ENCODE measurements around the gene WSCD2.

The WSCD2 gene

DNA sequence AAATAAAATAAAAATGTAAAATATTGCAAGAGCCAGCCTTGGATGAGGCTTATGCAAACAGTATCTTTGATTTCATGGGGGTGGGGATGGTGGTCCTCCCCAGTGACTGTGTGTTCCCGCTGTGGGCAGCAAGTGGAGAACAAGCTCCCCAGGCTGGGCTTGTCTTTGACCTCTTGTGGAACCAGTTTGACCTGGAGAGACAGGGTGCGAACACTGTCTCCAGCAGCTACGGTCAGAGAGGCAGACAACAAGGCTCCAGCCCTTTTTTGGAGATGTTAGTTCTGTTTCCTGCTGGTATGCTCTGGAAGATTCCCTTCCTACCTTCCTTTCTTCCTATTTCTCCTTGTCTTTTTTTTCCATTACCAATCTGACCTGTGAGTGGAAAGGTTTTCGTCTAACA is 21.8 kb upstream of the WSCD2 start:
- no peak for DNase-seq (ENCODE audit: extremely low read depth in 1 of 2, low read depth in 1 of 2)

DNA sequence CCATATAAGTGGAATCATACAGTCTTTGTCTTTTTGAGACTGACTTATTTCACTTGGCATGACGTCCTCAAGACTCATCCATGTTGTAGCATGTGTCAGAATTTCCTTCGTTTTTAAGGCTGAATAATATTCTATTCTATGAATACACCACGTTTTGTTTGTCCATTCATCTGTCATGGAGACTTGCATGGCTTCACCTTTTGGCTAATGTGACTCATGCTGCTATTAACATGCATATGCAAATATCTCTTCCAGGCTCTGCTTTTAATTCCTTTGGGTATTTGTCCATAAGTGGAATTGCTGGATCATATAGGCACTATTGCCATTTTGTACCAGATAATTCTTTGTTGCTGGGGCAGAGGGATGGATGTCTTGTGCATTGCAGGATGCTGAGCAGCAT is 19.6 kb upstream of the WSCD2 start:
- no peak for DNase-seq (ENCODE audit: extremely low read depth in 1 of 2, low read depth in 1 of 2)

DNA sequence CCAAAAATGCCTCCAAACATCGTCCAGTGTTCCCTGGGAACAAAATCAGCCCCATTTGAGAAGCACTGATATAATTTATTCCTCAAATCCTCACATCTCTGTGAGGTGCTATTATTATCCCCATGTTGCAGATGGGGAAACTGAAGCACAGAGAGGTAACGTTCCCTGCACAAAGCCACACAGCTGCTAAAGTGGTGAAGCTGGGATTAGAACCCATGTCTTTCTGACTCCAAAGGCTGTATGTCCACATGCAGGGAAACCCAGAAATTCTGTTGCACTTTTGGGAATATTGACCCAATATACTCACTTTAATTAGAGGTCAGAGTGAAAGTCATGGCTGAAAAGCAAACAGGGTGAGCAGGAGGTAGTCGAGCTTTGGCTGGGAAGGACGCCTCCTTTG is 19.1 kb upstream of the WSCD2 start:
- DNase-seq (ENCODE audit: extremely low read depth in 1 of 2, low read depth in 1 of 2), result no peak

DNA sequence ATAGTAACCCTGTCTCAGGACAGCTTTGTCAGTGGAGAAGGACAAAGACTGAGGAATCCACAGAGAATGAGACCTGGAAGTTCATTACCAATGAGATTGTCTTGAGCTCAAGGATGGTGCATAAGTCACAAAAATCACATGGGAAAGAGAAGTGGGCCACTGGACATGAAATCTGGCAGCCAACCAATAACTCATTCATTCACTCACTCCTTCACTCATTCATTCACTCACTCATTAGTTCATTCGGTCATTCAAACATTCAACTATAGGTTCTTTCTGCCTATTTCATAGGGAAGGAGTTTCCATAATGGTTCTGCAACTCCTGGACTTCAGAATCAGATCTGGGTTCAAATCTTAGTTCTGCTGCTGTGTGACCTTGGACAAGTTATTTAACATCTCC is 18.2 kb upstream of the WSCD2 start:
- DNase-seq (ENCODE audit: extremely low read depth in 1 of 2, low read depth in 1 of 2), result no peak

DNA sequence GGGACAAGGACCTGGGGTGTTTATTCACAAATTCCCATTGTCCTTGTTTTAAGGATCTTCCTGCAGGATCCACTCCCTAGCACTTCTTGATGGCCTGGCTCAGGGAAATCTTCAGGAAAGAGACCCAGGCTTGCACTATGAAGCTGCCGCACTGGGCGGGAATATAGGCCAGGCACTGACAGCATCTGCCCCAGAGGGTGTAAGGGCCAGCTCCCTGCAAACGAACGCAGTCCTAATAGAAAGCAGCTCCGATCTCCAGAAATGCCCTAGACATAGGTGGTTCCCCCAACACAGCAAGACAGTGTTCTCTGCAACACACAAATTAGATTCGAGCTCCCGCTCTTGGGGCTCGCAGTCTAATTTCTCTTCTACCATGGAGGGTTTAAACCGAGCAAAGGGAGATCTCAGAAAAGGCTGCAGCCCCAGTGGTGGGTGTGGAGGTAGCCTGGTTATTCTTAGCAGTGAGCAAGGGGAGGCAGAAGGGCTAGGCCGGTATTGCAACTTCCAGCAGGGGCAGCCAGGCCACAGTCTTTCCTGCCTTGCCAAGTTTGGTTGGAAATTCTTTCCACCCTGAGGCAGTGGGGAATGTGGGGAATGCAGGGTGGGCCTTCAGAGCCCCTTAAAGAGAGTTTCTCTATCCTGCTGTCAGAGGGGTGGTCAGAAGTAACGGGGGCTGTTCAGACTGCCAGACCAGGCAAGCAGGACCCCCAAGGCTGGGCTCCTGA is 16.1 kb upstream of the WSCD2 start:
- no peak for DNase-seq (ENCODE audit: extremely low read depth in 1 of 2, low read depth in 1 of 2)

DNA sequence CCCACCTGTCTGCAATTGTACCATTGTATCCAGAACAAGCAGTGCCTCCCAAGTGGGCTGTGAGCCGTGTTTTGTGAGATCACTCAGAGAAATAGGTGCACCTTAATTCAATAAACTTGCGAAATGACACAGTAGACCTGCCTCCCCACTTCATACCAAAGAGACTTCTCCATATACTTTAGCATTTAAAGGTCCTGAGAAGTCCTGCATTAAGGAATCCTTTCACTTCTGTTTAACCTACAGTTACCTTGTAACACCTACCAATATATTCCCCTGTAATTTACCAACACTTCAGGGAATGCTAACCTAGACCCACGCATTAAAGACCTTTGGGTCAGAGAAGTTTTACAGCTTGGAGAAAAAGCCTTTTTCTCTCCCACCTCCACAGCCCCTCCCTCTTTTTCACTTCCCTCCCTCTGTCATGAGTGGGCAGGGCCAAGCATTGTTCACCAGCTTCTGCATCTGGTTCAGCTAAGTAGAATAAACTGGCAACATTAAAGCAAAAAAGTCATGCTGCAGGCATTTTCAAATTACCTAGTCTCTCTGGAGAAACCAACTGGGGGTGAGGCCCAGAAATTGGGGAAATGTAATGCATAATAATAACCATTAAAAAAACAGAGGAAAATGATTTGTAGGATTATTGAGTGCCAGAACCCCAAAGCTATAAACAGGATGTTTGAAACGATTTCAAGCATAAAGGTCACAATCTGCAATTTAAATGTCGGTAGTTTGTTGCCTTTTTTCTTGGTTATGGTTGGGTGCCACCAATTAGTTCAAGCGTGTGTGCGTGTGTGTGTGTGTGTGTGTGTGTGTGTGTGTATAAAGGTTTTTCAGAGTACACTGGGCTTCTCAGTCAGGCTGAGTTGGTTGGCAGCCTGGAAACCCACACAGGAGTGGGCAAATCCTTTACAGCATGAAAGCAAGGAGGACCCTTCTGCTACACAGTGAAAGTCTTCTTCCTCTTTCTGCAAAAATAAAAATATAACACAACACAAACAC is 13.7 kb upstream of the WSCD2 start:
- no peak for DNase-seq (ENCODE audit: extremely low read depth in 1 of 2, low read depth in 1 of 2)

DNA sequence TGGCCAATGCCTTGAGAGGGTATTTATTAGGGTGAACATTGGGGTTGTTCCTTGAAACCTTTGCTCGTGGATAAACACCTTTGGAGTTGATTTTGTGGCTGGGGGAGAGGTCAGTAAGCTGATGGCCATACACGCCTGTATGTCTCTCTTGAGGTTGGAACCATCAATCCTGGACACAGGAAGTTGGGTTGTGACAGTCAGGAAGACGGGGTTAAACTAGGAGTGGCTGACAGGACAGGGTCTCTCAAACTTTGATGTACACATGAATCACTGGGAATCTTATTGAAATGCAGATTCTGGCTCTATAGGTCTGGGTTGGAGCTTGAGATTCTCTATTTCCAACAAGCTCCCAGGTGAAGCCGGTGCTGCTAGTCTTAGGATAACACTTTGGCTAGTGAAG is 12.8 kb upstream of the WSCD2 start:
- DNase-seq (ENCODE audit: extremely low read depth in 1 of 2, low read depth in 1 of 2), result no peak

DNA sequence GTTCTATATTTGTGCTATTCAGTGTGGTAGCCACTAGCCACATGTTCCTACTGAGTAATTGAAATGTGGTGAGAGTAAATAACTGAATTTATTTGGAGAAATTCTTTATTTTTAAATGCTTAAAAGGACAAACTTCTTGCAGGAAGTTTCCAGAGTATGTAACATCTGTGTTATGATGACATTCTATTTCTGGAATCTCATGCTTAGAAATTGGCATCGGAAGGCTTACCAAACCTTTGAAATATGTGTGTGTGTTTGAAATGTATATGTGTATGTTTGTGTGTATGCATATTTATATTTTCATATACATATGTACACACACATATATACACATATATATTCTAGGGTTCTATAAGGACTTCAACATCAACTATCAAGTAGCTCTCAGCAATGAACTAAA is 12.4 kb upstream of the WSCD2 start:
- DNase-seq (ENCODE audit: extremely low read depth in 1 of 2, low read depth in 1 of 2), result no peak

DNA sequence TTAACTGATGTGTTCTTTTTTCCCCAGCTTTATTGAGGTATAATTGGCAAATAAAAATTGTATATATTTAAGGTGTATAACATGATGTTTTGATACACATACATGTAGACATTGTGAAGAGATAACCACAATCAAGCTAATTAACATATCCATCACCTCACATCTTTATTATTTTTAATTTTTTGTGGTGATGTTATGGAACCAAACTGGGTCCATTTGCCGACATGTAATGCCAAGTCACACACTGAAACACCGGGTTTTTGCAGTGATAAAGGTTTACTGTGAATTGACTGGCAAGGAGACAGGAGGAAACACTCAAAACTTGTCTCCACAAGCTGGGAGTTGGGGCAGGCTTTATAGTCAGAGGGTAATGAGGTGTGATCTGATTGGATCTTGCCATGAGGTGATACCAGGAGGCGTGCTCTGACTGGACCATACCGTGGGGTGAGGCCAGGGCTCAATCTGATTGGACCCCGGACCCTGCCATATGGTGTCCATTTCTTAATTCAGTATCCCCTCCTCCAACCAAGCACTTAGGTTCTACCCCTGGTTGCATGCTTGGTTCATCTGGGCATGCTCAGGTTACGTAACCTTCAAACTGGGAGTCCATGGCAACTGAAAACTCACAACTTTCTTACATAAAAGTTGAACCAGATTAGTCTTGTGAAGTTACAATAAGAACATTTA is 11.8 kb upstream of the WSCD2 start:
- no peak for DNase-seq (ENCODE audit: extremely low read depth in 1 of 2, low read depth in 1 of 2)

DNA sequence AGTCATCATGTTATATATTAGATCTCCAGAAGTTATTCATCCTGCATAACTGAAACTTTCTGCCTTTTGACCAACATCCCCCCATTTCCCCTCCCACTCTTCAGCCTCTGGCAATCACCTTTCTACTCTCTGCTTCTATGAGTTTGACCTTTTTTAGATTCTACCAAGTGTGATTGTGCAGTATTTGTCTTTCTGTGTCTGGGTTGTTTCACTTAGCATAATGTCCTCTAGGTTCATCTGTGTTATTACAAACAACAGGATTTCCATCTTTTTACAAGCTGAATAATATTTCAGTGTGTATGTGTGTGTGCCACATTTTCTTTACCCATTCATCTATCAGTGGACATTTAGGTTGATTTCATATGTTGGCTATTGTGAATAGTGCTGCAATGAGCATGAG is 11.2 kb upstream of the WSCD2 start:
- DNase-seq (ENCODE audit: extremely low read depth in 1 of 2, low read depth in 1 of 2), result no peak

DNA sequence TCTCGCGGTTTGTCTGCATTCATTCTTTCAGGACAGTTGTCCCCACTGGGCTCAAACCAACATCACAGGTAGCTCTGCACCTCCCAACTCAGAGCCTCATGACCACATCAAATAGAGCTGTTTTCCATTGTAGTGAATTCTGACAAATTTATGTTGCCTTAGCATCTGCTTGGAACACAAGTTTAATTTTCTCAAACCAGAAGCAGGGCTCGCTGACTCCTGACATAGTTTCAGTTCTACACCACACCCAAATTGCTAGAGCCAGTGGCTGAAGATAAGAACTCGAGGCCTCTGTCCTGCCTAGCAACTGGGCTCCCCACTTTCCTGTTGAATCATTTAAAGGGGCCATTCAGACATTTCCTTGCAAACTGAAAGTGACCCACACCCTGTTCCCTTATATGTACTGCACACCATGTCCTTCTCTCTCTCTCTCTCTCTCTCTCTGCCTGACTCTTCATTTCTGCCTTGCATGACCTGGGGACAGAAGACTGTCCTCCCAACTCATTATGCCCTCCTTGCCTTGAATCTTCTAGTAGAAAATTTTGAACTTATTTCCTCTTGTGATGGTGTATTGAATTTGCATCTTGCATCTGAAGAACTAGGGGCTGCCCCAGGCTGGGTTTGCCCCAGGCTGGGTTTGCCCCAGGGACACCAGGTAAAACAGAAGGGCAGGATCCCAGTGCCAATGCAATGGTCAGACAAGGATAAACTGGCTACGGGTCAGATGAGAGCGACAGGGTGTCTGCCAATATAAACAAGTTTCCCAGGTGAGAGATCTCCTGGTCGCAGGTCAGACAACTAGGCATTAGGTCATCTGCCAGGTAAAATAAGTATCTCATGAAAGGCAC is 9.7 kb upstream of the WSCD2 start:
- no peak for DNase-seq (ENCODE audit: extremely low read depth in 1 of 2, low read depth in 1 of 2)

DNA sequence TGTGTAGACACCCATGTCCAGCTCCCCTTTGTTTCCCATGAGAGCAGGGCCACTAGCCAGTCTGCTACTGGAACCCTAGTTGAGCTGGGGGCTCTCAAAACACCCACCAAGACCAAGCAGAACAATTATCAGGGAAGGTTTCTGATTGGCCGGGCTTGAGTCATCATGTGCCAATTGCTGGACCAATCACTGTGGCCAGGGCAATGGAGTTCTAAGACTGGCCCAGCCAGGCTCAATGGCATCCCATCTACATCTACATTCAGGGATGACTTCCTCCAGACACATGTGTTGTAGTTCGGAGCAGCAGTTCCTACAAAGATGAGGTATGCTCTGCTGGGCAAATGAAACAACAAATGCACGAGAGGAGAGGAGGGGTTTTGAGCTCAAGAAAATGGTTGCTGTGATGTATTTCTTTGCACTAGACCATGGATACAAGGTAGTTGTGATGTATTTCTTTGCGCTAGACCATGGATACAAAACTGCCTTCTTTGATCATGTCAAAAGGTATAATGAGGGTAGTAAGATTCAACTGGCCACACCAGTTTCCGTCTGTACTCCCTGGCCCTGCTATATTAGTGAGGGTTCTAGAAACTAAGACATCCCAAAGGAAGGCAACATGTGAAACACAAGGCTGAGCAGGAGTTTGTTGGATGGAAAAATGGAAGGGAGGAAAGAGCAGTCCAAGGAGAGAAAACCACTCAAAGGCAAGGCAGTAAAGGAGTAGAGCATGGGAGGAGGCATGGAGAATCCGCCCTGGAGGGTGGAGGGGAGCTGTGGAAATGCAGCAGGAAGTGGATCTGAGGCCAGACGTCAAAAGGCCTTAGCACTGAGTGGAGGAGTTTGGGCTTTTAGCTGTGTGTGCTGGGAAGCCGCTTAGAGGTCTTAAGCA is 8.9 kb upstream of the WSCD2 start:
- no peak for DNase-seq (ENCODE audit: extremely low read depth in 1 of 2, low read depth in 1 of 2)

DNA sequence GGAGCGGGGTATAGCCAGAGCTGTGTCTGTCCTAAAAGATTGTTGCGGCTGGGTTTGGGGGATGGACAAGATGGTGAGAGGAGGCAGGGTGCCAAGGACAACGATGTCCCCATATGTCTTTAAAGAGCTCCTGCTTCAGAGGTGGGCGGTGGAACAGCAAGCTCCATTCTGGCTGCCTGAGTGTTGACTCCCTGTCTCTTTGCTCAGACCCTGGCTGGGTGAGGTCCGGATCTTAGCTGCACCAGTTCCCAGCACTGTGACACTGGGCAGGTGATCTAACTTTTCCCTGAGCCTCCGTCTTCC is 8.3 kb upstream of the WSCD2 start:
- no peak for DNase-seq (ENCODE audit: extremely low read depth in 1 of 2, low read depth in 1 of 2)

DNA sequence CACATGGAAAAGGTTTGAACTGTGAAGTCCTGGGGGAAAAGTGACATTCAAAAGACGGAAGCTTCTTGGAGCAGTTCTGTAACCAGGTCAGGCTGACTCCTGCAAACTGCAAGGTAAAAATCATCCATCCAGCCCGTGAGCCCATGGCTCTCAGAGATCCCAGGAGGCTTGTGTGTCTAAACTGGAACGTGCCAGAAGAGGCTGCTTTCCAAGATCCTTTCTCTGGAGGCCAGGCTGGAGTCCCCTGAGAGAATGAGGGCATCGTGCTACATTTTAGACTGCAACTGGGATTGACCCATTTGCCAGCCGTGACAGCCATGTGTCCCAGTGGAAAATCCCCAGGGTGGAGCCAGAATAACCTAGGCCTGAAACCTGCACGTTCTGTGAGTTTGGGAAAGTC is 7.8 kb upstream of the WSCD2 start:
- no peak for DNase-seq (ENCODE audit: extremely low read depth in 1 of 2, low read depth in 1 of 2)

DNA sequence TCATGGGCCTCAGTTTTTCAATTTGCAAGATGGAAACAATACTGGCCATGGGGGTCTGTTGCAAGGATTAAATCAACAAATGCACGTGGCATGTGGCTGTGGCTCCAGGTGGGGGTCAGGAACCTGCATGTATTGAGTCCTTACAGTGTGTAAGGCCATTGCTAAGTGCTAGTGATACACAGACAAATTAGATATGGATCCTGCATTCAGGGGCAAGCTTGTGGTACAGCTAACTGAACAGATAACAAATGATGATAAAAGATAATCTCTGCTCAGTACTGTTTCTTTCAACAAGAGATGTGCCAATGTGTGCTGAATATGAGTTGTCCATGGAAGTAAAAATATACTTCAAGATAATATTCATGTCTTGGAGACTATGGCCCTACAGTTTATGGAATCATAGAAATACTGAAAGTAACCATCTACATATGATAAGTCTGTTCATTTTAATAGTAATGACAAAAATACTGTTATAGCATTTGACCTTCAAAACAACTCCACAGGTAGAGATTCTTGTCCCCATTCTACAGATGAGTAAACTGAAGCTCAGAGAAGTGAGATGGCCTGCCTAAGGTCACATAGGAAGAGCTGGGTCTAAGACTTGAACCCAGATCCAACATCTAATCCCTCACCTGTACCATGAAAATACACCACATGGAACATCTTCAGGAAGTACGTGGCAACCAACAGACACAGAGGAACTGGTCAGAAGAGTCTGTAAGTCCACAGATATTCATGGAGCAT is 7.2 kb upstream of the WSCD2 start:
- no peak for DNase-seq (ENCODE audit: extremely low read depth in 1 of 2, low read depth in 1 of 2)

DNA sequence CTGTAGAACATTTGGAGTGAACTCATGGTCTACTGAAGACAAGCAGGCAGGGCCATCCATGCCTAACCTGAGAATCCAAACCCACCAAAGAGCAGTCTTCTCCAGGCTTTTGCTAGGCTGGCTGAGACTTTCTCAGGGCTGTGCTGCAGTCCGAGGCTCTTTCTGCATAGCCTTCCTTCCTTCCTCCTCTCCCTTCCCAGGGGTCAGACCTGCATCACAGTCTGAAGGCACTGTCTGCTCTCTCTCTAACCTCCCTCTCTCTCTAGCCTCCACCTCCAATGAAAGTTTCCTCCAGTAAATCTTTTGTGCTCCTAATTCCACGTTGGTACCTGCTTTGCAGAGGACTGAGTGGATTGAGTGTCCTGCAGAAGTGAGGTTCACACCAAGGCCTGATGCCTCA is 6.4 kb upstream of the WSCD2 start:
- DNase-seq (ENCODE audit: extremely low read depth in 1 of 2, low read depth in 1 of 2), result no peak

DNA sequence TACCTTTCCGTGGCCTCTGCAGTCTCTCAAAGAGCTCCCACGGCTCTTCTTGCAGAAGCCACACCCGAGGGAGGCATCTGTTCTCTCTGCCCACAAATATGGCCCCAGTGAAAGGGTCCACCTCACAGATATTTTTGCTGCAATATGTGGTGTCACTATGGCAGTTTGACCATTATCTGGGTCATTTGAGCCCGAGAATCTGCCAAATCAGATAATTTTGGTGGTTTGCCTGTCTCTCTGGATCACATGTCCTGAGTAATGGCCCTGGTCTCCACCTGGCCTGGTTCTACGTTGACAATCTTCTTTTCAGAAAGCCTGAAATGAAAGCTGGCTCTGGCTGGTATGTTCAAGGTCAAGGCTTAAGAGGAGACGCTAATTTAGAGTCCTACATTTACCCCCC is 5.7 kb upstream of the WSCD2 start:
- no peak for DNase-seq (ENCODE audit: extremely low read depth in 1 of 2, low read depth in 1 of 2)

DNA sequence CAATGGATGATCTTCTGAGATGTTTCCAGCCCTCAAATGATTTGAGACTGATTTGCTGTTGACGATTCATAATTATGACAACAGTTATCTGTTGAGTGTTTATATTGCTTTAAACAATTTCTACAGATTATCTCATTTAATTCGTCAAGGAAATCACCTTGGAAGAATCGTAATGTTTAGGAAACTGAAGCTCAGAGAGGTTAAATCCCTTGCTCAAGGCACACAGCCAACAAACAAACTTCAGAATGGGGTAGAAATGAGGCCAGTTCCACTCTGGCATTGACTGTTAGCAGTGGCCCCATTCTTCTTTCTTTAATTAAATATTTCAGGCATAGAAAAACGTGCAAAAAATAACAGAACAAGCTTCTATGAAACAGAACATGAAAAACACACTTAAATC is 4.0 kb upstream of the WSCD2 start:
- DNase-seq (ENCODE audit: extremely low read depth in 1 of 2, low read depth in 1 of 2), result no peak

DNA sequence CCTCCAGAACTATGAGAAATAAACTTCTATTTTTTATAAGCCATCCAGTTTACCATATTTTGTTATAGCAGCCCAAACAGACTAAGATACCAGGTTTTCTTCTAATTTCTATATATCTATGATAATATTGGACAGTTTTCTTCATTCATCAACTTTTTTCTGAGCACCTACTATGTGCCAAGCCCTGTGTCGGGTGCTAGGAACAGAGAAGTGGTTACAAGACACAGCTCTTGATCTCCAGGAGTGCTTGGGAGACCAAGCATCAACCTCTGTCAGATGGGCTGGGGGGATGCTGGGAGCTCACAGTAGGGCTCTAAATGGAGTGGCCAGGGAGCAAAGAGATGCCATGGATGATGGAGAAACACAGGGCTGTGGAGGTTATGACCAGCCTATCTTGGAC is 2.9 kb upstream of the WSCD2 start:
- DNase-seq (ENCODE audit: extremely low read depth in 1 of 2, low read depth in 1 of 2), result no peak
